Left ventricle myocardium superior (tissue), 1 donor: Measurements from ENCODE around the gene MSX1. TPM values are rescaled to one million over a fixed set of nuclear protein-coding genes. Genes with fewer than 3 reads are reported as not detected.

Source experiments
- ATAC-seq: fragments of 200-7000 bp; cut with Tn5 transposase; one replicate; pipeline ENCODE4 v1.9.1; 2020; ENCODE audit warnings: mild to moderate bottlenecking, moderate library complexity
- DNase-seq: peaks from one replicate; pipeline ENCODE4 v3.0.0-alpha.2; 2020
- intact Hi-C: fragments of 100-400 bp; cut with micrococcal nuclease; formaldehyde crosslinking; loops from one replicate; pipeline ENCODE4 v1.11.0; 2022
- total RNA-seq: library from RNA; stranded (reverse); fragmentation: NEBNext Ultra II Directional; extraction: Animal tissue kit (Norgen Biotek cat#: 25700); gene quantifications from one replicate; pipeline ENCODE4 v1.2.1, GENCODE V29; 2021
- donor health status: DM: no; HTN: yes; CAD: no; lungs with severe emphysema.

MSX1 gene
- total RNA-seq, 1 donor from 2014 or later: 4.1 TPM

- DNase-seq (no peak), ATAC-seq (no peak)
- intact Hi-C loops: no loop called here
Observed at GRCh38 chr4:4856071-4857000, 3.1 kb upstream of the MSX1 start.

GRCh38 chr4:4857001-4857808 lies 2.3 kb upstream of the MSX1 start:
- no peak for ATAC-seq
- intact Hi-C loops: no loop called here
- no peak for DNase-seq

DNA sequence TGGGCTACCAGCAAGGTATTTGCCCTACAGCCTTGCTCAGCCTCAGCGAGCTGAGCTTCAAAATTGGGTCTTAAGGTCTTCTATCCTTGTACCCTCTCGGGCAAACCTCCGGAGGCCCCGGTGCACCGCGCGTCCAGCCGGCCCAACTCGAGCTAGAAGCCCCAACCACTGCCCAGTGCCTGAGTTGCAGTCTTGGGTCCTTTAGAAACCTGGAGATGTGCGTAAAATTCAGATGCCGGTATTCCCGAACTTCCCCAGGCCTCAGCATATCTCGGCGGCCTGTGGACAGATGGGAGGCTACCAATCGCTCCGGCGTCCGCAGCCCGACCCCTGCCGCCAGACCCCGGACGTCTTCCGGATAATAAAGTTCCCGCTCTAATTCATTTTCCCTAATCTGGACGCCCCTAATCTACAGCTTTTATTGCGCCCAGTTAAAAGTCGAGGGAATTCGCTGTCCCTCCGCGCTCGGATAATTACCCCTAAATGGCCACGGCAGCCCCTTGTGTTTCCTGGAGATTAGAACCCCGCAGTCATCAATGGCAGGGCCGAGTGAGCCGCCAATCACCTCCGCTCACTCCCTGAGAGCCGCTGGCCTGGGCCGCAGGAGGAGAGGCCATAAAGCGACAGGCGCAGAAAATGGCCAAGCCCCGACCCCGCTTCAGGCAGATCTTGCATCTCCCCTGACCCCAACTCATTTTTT lies 1.5 kb upstream of the MSX1 start:
- intact Hi-C loops: no loop called here
- ATAC-seq (no peak), DNase-seq (no peak)

GRCh38 chr4:4858527-4859324 lies 739 bp upstream of the MSX1 start:
- ATAC-seq (no peak), DNase-seq (no peak)
- intact Hi-C loops: no loop called here

- DNase-seq: peak; percentile 37
- intact Hi-C loops: no loop called here
- peak; percentile 43 for ATAC-seq
Observed at GRCh38 chr4:4859799-4860599, 534 bp downstream of the MSX1 start.

GRCh38 chr4:4860600-4861389 lies 1.3 kb downstream of the MSX1 start:
- ATAC-seq (peak; percentile 16), DNase-seq (peak; percentile 52)
- intact Hi-C loops: no loop called here

DNA sequence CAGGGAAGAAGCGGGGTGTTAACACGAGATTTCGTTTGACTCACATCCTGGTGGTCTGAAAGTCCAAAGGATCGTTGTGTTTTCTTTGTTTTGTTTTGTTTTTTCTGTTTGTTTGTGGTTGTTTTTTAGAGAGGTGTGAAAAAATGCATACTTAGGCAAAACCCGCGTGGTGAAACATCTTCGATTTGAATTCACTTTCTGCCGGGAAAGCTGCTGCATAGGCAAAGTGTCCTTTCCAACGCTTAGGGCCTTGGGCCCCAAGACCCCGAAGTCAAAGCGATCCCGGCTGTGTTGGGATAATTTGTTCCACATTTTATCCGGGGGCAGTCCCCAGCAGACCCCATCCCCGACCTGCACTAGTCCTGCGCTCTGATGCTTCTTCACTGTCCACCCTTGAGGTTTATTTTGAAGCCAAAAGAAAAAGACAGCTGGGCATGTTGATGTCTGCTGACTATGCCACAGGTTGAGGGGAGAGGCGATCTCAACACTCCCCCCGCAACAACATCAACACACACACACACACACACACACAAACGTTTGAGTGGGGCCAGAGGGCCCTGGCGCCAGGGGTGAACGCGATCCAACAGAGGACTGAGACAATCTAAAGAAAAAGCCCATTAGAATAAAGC lies 2.0 kb downstream of the MSX1 start:
- ATAC-seq (no peak), DNase-seq (no peak)
- intact Hi-C loops: no loop called here

GRCh38 chr4:4862071-4862551 lies 2.6 kb downstream of the MSX1 start:
- no peak for DNase-seq
- intact Hi-C loops: no loop called here

DNA sequence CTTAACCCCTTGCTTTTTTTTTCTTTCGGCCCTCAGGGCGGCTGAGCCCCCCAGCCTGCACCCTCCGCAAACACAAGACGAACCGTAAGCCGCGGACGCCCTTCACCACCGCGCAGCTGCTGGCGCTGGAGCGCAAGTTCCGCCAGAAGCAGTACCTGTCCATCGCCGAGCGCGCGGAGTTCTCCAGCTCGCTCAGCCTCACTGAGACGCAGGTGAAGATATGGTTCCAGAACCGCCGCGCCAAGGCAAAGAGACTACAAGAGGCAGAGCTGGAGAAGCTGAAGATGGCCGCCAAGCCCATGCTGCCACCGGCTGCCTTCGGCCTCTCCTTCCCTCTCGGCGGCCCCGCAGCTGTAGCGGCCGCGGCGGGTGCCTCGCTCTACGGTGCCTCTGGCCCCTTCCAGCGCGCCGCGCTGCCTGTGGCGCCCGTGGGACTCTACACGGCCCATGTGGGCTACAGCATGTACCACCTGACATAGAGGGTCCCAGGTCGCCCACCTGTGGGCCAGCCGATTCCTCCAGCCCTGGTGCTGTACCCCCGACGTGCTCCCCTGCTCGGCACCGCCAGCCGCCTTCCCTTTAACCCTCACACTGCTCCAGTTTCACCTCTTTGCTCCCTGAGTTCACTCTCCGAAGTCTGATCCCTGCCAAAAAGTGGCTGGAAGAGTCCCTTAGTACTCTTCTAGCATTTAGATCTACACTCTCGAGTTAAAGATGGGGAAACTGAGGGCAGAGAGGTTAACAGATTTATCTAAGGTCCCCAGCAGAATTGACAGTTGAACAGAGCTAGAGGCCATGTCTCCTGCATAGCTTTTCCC lies 3.4 kb downstream of the MSX1 start:
- DNase-seq (no peak), ATAC-seq (no peak)
- intact Hi-C loops: no loop called here

More at GRCh38 chr4:4862071-4862551, 2.6 kb downstream of the MSX1 start:
- no peak for ATAC-seq

- ATAC-seq (no peak), DNase-seq (no peak)
- intact Hi-C loops: no loop called here
Observed at GRCh38 chr4:4864443-4864939, 5.0 kb downstream of the MSX1 start.

- ATAC-seq (no peak), DNase-seq (no peak)
- intact Hi-C loops: no loop called here
Observed at GRCh38 chr4:4864940-4865704, 5.7 kb downstream of the MSX1 start.

GRCh38 chr4:4865705-4866123 lies 6.2 kb downstream of the MSX1 start:
- DNase-seq: no peak
- intact Hi-C loops: no loop called here
- ATAC-seq: no peak

GRCh38 chr4:4866124-4866865 lies 6.8 kb downstream of the MSX1 start:
- DNase-seq: no peak
- ATAC-seq: no peak
- intact Hi-C loops: no loop called here

DNA sequence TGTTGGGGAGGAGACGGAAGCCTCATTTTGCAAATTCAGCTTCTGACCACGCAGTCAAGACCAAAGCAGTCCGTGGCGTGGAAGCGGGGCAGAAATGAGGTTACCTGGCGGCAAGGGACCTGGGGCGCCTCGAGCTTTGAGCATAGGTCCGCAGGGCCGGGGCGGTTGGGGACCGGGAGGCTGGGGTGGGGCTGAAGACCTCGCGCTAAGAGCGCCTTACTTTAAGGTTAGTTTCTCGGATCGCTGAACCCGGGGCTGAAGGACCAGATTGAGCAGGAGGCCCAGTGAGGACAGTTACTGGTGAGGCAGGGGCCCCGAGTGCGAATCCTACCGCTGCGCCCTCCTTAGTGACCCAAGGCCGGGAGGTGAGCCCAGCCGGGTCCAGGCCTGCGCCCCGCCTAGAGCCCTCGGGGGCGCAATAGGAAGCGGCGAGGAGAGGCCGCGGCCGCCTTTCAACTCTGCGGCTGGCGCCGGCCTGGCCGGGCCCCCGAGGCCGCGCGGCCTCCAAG lies 7.5 kb downstream of the MSX1 start:
- intact Hi-C loops: no loop called here
- DNase-seq: no peak
- peak; percentile 26 for ATAC-seq
